ENCODE data around the gene FAM120B.
"Not testable (repeated sequence)": the region's sequence is repeated elsewhere in the genome, so short reads cannot be mapped to it uniquely, and the experiment has no call there.

Gene FAM120B
- 25.9 to 94.7 (median 43.0) reads per million in 9 experiments for total RNA-seq

DNA sequence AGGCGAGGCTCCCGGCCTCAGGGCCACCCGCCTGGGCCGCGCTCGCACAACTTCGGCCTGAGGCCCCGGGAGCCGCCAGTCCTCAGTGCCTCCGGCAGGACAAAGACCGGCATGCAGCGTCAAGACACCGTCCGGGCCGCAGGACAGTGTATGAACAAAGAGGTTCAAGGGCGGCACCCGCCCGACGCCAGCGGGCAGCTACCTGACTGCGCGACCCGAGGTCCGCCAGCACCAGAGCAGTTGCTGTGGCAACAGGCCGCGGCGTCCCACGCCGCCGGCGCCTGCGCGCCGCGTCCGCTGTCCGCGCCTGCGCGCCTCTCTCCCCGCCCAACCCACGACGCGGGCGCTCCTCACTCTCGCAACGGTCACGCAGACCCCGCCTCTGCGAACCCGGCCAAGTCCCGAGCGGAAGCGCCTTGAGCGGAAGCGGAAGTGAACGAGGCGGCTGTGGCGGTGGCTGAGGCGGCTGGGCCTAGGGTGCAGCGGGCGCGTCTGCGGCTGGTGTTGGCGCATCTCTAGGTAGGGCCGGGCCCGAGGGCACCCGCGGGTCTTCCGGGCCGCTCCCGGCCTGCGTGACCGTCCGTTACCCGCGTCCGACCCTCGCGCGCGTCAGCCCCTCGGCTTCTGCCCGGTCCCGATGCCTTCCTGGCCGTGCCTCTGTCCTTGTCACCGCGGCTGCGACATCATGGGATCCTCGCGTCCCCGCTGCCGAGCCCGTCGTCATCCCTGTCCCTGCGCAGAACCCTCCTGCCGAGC lies at the start of gene FAM120B:
TSS of gene FAM120B (plus strand) at position 435 of the 756 bp plus-strand sequence. CDS start 10,633 bp downstream, outside the sequence.
- Mint-ChIP-seq H3K4me3 (peak within 1 kb of the TSS; percentile 87 to 96), H3K27ac (peak within 1 kb of the TSS; percentile 95 to 99), H3K36me3 (ENCODE audit: insufficient read depth) (peaks cover 16% of the 10 kb centered on the region), H3K4me1 (ENCODE audit: low read depth in 2 of 2) (peaks cover 34 to 37% of the 10 kb centered on the region in 2 donors), H3K27me3 (peaks cover 23 to 26% of the 10 kb centered on the region in 2 donors), H3K9me3 (no peaks in the 10 kb centered on the region)
- peak; percentile 96 for ATAC-seq (replicated peaks)
- peak; percentile 93 to 96 (median 95) for DNase-seq

GRCh38 chr6:170257376-170257775 lies 49.2 kb upstream of the FAM120B start:
- ATAC-seq (replicated peaks) = no peak
- Mint-ChIP-seq H3K9me3 (no peaks in the 10 kb centered on the region), H3K4me3 (no peak overlapping the region), H3K27me3 (peaks cover 40 to 59% of the 10 kb centered on the region in 2 donors), H3K4me1 (ENCODE audit: low read depth in 2 of 2) (no peaks in the 10 kb centered on the region), H3K36me3 (ENCODE audit: insufficient read depth) (no peaks in the 10 kb centered on the region), H3K27ac (no peak overlapping the region)
- no peak for DNase-seq

DNA sequence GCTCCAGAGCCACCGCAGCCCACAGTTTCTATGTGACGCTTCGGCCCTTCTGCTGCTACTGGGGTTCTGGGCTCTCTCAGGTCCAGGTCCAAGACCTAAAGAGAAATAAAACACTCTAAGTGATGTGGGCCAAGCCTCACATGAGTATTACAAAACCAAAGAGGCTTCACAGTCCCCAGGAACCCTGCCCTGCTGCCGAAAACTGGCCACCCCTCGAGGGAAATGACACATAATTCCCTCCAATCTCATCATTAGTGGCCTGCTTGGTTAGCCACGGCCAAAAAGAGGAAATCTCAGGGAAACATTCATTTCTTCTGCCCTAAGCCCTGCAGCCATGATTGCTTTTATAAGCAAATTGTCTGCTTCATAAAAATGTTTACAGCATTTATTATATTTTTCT lies 48.2 kb upstream of the FAM120B start:
- H3K36me3 Mint-ChIP-seq (ENCODE audit: insufficient read depth) = no peaks in the 10 kb centered on the region
- H3K27ac Mint-ChIP-seq = no peak overlapping the region
- no peak overlapping the region for H3K4me3 Mint-ChIP-seq
- no peak for DNase-seq
- no peaks in the 10 kb centered on the region for H3K4me1 Mint-ChIP-seq (ENCODE audit: low read depth in 2 of 2)
- peaks cover 42 to 59% of the 10 kb centered on the region in 2 donors for H3K27me3 Mint-ChIP-seq
- H3K9me3 Mint-ChIP-seq = no peaks in the 10 kb centered on the region
- ATAC-seq (replicated peaks) = no peak

DNA sequence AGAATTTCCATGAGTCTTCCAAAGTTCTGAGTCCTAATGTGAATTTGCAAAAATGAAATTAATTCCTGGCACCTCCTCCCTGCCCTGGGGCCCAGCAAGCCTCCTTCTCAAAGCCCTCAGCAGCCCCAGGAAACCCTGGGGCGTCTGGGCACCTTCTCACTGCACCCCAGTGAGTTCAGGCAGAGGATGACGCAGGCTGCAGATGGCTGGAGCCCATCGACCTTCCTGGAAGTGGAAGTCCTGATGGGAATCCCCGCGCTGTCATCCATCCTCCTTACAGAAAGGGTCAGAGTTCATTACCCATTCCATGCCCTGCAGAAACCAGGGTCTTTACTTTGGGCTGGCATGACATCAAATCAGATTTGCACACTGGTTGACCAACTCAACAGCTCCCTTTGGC lies 47.3 kb upstream of the FAM120B start:
- ATAC-seq (replicated peaks) (no peak), DNase-seq (no peak)
- Mint-ChIP-seq H3K4me1 (ENCODE audit: low read depth in 2 of 2) (no peaks in the 10 kb centered on the region), H3K27me3 (peaks cover 50 to 62% of the 10 kb centered on the region in 2 donors), H3K36me3 (ENCODE audit: insufficient read depth) (no peaks in the 10 kb centered on the region), H3K4me3 (no peak overlapping the region), H3K9me3 (no peaks in the 10 kb centered on the region), H3K27ac (peak overlapping the region in 1 of 2 donors; percentile 44)

GRCh38 chr6:170260686-170261085 lies 45.9 kb upstream of the FAM120B start:
- H3K4me3 Mint-ChIP-seq = no peak overlapping the region
- H3K9me3 Mint-ChIP-seq = no peaks in the 10 kb centered on the region
- no peaks in the 10 kb centered on the region for H3K36me3 Mint-ChIP-seq (ENCODE audit: insufficient read depth)
- no peaks in the 10 kb centered on the region for H3K4me1 Mint-ChIP-seq (ENCODE audit: low read depth in 2 of 2)
- DNase-seq (no peak), ATAC-seq (replicated peaks) (no peak)
- no peak overlapping the region for H3K27ac Mint-ChIP-seq
- peaks cover 46 to 64% of the 10 kb centered on the region in 2 donors for H3K27me3 Mint-ChIP-seq

- peaks cover 52 to 70% of the 10 kb centered on the region in 2 donors for H3K27me3 Mint-ChIP-seq
- H3K4me1 Mint-ChIP-seq (ENCODE audit: low read depth in 2 of 2) = no peaks in the 10 kb centered on the region
- no peaks in the 10 kb centered on the region for H3K9me3 Mint-ChIP-seq
- H3K4me3 Mint-ChIP-seq = no peak overlapping the region
- DNase-seq (no peak), ATAC-seq (replicated peaks) (no peak)
- peaks cover 4% of the 10 kb centered on the region for H3K36me3 Mint-ChIP-seq (ENCODE audit: insufficient read depth)
- H3K27ac Mint-ChIP-seq = no peak overlapping the region
Measured at GRCh38 chr6:170261643-170262488, 44.7 kb upstream of the FAM120B start.

- DNase-seq (no peak), ATAC-seq (replicated peaks) (no peak)
- no peak overlapping the region for H3K4me3 Mint-ChIP-seq
- peaks cover 48 to 65% of the 10 kb centered on the region in 2 donors for H3K27me3 Mint-ChIP-seq
- peaks cover 4% of the 10 kb centered on the region for H3K36me3 Mint-ChIP-seq (ENCODE audit: insufficient read depth)
- H3K9me3 Mint-ChIP-seq = no peaks in the 10 kb centered on the region
- no peaks in the 10 kb centered on the region for H3K4me1 Mint-ChIP-seq (ENCODE audit: low read depth in 2 of 2)
- no peak overlapping the region for H3K27ac Mint-ChIP-seq
Measured at GRCh38 chr6:170262489-170263088, 44.0 kb upstream of the FAM120B start.

GRCh38 chr6:170263410-170263809 lies 43.1 kb upstream of the FAM120B start:
- DNase-seq (no peak), ATAC-seq (replicated peaks) (no peak)
- Mint-ChIP-seq H3K4me3 (no peak overlapping the region), H3K9me3 (no peaks in the 10 kb centered on the region), H3K4me1 (ENCODE audit: low read depth in 2 of 2) (no peaks in the 10 kb centered on the region), H3K27me3 (peaks cover 55 to 72% of the 10 kb centered on the region in 2 donors), H3K36me3 (ENCODE audit: insufficient read depth) (peaks cover 4% of the 10 kb centered on the region), H3K27ac (no peak overlapping the region)

DNA sequence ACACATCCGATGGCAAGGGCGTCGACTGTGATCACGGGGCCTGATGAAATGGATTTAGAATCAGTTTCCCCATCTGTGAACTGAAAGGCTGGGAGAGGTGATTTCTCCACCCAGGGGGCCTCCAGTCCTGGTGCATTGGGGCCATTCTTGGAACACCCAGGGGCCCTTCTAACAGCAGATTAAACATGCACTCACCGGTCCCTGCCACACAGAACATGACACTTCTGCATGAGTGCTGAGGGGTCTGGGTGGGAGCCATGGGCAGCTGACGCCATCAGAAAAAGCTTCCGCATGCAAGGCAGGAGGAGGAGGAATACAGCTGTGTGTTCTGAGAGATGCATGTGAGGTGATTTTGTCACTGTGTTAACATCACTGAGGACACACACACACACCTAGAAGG lies 42.5 kb upstream of the FAM120B start:
- no peak overlapping the region for H3K27ac Mint-ChIP-seq
- H3K4me1 Mint-ChIP-seq (ENCODE audit: low read depth in 2 of 2) = no peaks in the 10 kb centered on the region
- DNase-seq (no peak), ATAC-seq (replicated peaks) (no peak)
- H3K4me3 Mint-ChIP-seq = no peak overlapping the region
- no peaks in the 10 kb centered on the region for H3K9me3 Mint-ChIP-seq
- peaks cover 50 to 76% of the 10 kb centered on the region in 2 donors for H3K27me3 Mint-ChIP-seq
- H3K36me3 Mint-ChIP-seq (ENCODE audit: insufficient read depth) = peaks cover 4% of the 10 kb centered on the region

DNA sequence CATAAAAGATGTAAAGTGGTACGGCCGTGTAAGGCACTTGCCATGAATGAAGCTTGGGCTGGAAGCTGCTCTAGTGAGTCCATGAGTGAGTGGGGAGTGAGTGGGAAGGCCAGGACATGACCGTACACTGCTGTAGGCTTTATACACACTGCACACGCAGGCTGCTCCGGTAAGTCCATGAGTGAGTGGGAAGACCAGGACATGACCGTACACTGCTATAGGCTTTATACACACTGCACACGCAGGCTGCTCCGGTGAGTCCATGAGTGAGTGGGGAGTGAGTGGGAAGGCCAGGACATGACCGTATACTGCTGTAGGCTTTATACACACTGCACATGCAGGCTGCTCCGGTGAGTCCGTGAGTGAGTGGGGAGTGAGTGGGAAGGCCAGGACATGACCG lies 41.9 kb upstream of the FAM120B start:
- H3K4me3 Mint-ChIP-seq; H3K4me1 Mint-ChIP-seq (ENCODE audit: low read depth in 2 of 2); ATAC-seq (replicated peaks); H3K9me3 Mint-ChIP-seq; H3K27ac Mint-ChIP-seq; H3K36me3 Mint-ChIP-seq (ENCODE audit: insufficient read depth); DNase-seq: not testable (repeated sequence)
- peaks cover 53 to 81% of the 10 kb centered on the region in 2 donors for H3K27me3 Mint-ChIP-seq

DNA sequence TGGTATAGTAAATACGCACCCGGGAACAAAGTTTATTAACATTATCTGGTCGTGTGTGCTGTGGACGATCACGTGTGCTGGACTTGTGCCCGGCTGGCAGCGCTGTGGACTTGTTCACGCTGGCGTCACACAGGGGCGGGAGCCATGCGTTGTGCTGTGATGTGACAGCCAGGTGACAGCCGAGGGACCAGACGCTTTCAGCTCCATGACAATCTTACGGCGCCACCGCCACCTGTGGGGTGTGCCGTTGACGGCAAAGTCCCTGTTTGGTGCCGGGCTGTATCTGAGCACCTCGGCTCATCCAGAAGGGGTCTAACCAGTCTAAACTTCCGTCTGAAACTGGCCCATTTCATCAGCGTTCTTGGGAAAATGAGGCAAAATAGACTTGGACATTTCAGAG lies 40.9 kb upstream of the FAM120B start:
- H3K9me3 Mint-ChIP-seq = no peaks in the 10 kb centered on the region
- no peak overlapping the region for H3K4me3 Mint-ChIP-seq
- ATAC-seq (replicated peaks) (no peak), DNase-seq (no peak)
- H3K27ac Mint-ChIP-seq = no peak overlapping the region
- peaks cover 4% of the 10 kb centered on the region for H3K36me3 Mint-ChIP-seq (ENCODE audit: insufficient read depth)
- H3K4me1 Mint-ChIP-seq (ENCODE audit: low read depth in 2 of 2) = no peaks in the 10 kb centered on the region
- H3K27me3 Mint-ChIP-seq = peaks cover 52 to 83% of the 10 kb centered on the region in 2 donors

DNA sequence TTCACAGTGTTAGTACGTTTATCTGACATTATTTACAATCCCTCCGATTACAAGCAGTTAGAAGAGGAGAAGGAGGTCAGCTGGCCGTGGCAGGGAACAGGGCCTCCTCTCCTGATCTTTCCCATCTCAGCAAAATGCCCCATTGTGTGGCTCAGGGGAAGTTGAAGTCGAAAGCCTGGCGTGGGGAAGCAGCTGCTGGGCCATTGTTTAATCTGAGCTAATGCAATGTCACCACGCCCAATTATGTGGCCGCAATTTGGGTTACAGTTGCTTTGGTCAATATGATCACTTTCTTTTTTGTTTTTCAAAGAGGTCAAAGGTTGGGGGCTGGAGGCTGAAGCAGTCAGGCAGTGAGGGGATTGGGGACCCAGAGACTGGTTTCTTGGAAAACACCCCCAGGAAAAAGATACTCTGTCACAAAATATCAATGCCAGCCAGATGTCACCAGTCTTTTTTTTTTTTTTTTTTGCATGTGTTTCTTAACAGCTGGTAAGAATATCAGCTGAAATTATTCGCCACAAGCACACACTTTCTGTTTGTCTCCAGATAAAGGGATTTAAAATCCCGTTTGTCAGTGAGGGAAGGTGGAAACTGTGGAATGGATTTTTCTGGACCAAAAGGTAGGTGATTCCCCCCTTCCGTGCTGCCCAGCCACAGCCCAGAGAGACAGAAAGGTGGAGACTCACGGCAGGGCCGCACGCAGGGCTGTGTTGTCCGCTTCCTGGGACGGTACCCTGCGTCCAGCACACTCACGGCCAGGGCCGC lies 40.3 kb upstream of the FAM120B start:
- peaks cover 4% of the 10 kb centered on the region for H3K36me3 Mint-ChIP-seq (ENCODE audit: insufficient read depth)
- no peaks in the 10 kb centered on the region for H3K9me3 Mint-ChIP-seq
- ATAC-seq (replicated peaks) (no peak), DNase-seq (no peak)
- H3K27me3 Mint-ChIP-seq = peaks cover 49 to 85% of the 10 kb centered on the region in 2 donors
- no peak overlapping the region for H3K27ac Mint-ChIP-seq
- no peak overlapping the region for H3K4me3 Mint-ChIP-seq
- H3K4me1 Mint-ChIP-seq (ENCODE audit: low read depth in 2 of 2) = peaks cover under 1 to 2% of the 10 kb centered on the region in 2 donors

DNA sequence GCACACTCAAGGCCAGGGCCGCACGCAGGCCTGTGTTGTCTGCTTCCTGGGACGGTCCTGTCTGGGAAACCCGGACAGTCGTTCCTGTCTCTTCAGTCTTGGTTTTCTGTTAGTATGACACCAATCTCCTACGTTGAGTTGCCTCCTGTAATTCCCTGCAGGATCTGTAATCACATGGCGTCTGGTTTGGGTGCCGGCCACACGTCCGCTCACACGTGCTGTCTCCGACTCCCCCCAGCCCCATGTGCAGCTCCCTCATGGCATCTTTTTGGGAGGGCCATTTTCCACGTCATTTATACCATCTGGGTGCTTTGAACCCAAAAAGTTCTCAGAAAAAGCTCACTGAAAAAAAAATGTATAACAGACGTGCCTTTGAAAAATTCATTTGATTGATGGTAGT lies 38.9 kb upstream of the FAM120B start:
- Mint-ChIP-seq H3K4me3 (no peak overlapping the region), H3K27ac (no peak overlapping the region), H3K36me3 (ENCODE audit: insufficient read depth) (peaks cover 8% of the 10 kb centered on the region), H3K4me1 (ENCODE audit: low read depth in 2 of 2) (peaks cover 10 to 15% of the 10 kb centered on the region in 2 donors), H3K27me3 (peaks cover 52 to 84% of the 10 kb centered on the region in 2 donors), H3K9me3 (no peaks in the 10 kb centered on the region)
- DNase-seq = no peak
- no peak for ATAC-seq (replicated peaks)

Measured in effector memory CD8-positive, alpha-beta T cell (primary cell).